H1 (cell line): Measurements from ENCODE around the gene FKBP8. TPM values are rescaled to one million over a fixed set of nuclear protein-coding genes. Genes with fewer than 3 reads are reported as not detected.
A peak's percentile ranks its signal among the peaks of the same experiment; 100 is the strongest.

Source experiments
- CTCF ChIA-PET: fragments of 300-600 bp; sonication (Branson Sonifier 250); formaldehyde crosslinking; loops from one replicate; lab custom pipeline; 2021; ENCODE audit not compliant: partially characterized antibody; lab: Charles Lee
- POLR2A ChIA-PET: fragments of 300-600 bp; sonication (Branson Sonifier 250); formaldehyde crosslinking; loops from one replicate; lab custom pipeline; 2021; ENCODE audit warnings: inconsistent platforms; ENCODE audit not compliant: partially characterized antibody; lab: Charles Lee
- DNase-seq, 2 experiments: peaks; one replicate each; pipeline versions ENCODE4 v3.0.0 to v3.0.0-alpha.2; 2010 to 2022; ENCODE audit warnings: low spot score in 2 of 2, low read depth in 1 of 2, mixed read lengths in 1 of 2
- FAIRE-seq: peaks from 2 replicates; lab custom pipeline; 2011; peaks lifted over from hg19 to GRCh38; lab: Jason Lieb, UNC
- H2AFZ ChIP-seq: 2 replicates; pipeline ENCODE4 v1.8.1; 2012; ENCODE audit warnings: low read length, inconsistent platforms
- H2AK5ac ChIP-seq: 2 replicates; pipeline ENCODE4 v1.6.1; 2013; ENCODE audit warnings: low read depth, low read length
- H2BK120ac ChIP-seq: replicated peaks from 2 replicates; pipeline ENCODE3; 2013; ENCODE audit warnings: low read depth, low read length, inconsistent platforms
- H2BK12ac ChIP-seq: 2 replicates; pipeline ENCODE4 v1.6.1; 2013; ENCODE audit warnings: low read depth, low read length
- H2BK15ac ChIP-seq: 2 replicates; pipeline ENCODE4 v1.6.1; 2013; ENCODE audit warnings: low read length
- H2BK20ac ChIP-seq: 2 replicates; pipeline ENCODE4 v1.6.1; 2013; ENCODE audit warnings: low read length
- H2BK5ac ChIP-seq: 2 replicates; pipeline ENCODE4 v1.6.1; 2013; ENCODE audit warnings: low read depth, low read length
- H3K14ac ChIP-seq: 2 replicates; pipeline ENCODE4 v1.6.1; 2013; ENCODE audit warnings: inconsistent platforms; ENCODE audit not compliant: insufficient read length
- H3K18ac ChIP-seq: 2 replicates; pipeline ENCODE4 v1.6.1; 2013; ENCODE audit warnings: low read length; ENCODE audit errors: extremely low read depth
- H3K23ac ChIP-seq: 2 replicates; pipeline ENCODE4 v1.6.1; 2013; ENCODE audit warnings: inconsistent platforms; ENCODE audit not compliant: insufficient read length
- H3K23me2 ChIP-seq: 2 replicates; pipeline ENCODE4 v1.6.1; 2013; ENCODE audit warnings: low read depth, low read length
- H3K27ac ChIP-seq: 2 replicates; pipeline ENCODE4 v1.6.1; 2011; ENCODE audit warnings: low read depth, low read length, inconsistent platforms
- H3K27me3 ChIP-seq, 4 experiments: replicated peaks in 1 of 4; 1 replicate in 1 of 4; 2 replicates in 3 of 4; pipeline versions ENCODE4 v1.6.1 to v1.8.1; 2011 to 2013; ENCODE audit warnings: low read length in 3 of 4, mild to moderate bottlenecking in 3 of 4, inconsistent platforms in 2 of 4, mixed read lengths in 2 of 4, moderate library complexity in 1 of 4; ENCODE audit not compliant: control insufficient read depth in 3 of 4, insufficient read depth in 3 of 4; ENCODE audit errors: extremely low read depth in 1 of 4
- H3K36me3 ChIP-seq, 4 experiments: 2 replicates each; pipeline versions ENCODE4 v1.6.1 to v1.8.1; 2011 to 2013; ENCODE audit warnings: mild to moderate bottlenecking in 4 of 4, low read length in 3 of 4, moderate library complexity in 2 of 4, control low read depth in 1 of 4, inconsistent platforms in 1 of 4; ENCODE audit not compliant: insufficient read depth in 4 of 4, control insufficient read depth in 2 of 4
- H3K4ac ChIP-seq: replicated peaks from 2 replicates; pipeline ENCODE3; 2013; ENCODE audit warnings: low read length, low read depth, mixed read lengths, inconsistent platforms; ENCODE audit not compliant: insufficient read length
- H3K4me1 ChIP-seq, 4 experiments: replicated peaks in 1 of 4; 1 replicate in 1 of 4; 2 replicates in 3 of 4; pipeline versions ENCODE4 v1.6.1 to v1.8.1; 2011 to 2013; ENCODE audit warnings: low read length in 3 of 4, inconsistent platforms in 2 of 4, mixed read lengths in 1 of 4; ENCODE audit not compliant: insufficient read depth in 4 of 4, control insufficient read depth in 3 of 4
- H3K4me2 ChIP-seq, 2 experiments: 2 replicates each; pipeline versions ENCODE4 v1.6.1 to v1.8.1; 2011 to 2013; ENCODE audit warnings: low read depth in 2 of 2, low read length in 2 of 2, control low read depth in 1 of 2, inconsistent platforms in 1 of 2, mild to moderate bottlenecking in 1 of 2; ENCODE audit not compliant: insufficient read depth in 1 of 2
- H3K4me3 ChIP-seq, 4 experiments: fragments of 200-600, 300-600 bp in 1 of 4; sonication (generic), shearing (Covaris generic), sonication (Bioruptor Twin) in 1 of 4; 2 replicates each; pipeline versions ENCODE4 v1.5.1 to v1.8.1; 2011 to 2016; ENCODE audit warnings: low read length in 4 of 4, low read depth in 3 of 4, control low read depth in 2 of 4, inconsistent platforms in 2 of 4, mild to moderate bottlenecking in 2 of 4, mixed read lengths in 1 of 4, moderate library complexity in 1 of 4; ENCODE audit not compliant: insufficient read depth in 2 of 4; ENCODE audit errors: extremely low read depth in 1 of 4
- H3K56ac ChIP-seq: replicated peaks from 2 replicates; pipeline ENCODE3; 2013; ENCODE audit warnings: low read depth, mild to moderate bottlenecking, mixed read lengths, low read length, inconsistent platforms; ENCODE audit not compliant: insufficient read length
- H3K79me1 ChIP-seq: 2 replicates; pipeline ENCODE4 v1.6.1; 2013; ENCODE audit warnings: low read depth, low read length, control low read depth
- H3K79me2 ChIP-seq, 2 experiments: 2 replicates each; pipeline versions ENCODE4 v1.6.1 to v1.8.1; 2012 to 2013; ENCODE audit warnings: low read length in 2 of 2, mild to moderate bottlenecking in 2 of 2, inconsistent platforms in 1 of 2; ENCODE audit not compliant: insufficient read depth in 2 of 2, control insufficient read depth in 1 of 2
- H3K9ac ChIP-seq, 4 experiments: replicated peaks in 1 of 4; 1 replicate in 1 of 4; 2 replicates in 3 of 4; pipeline versions ENCODE4 v1.6.1 to v1.8.1; 2011 to 2013; ENCODE audit warnings: low read depth in 3 of 4, low read length in 3 of 4, control low read depth in 2 of 4, mild to moderate bottlenecking in 2 of 4, moderate library complexity in 2 of 4, inconsistent platforms in 1 of 4; ENCODE audit errors: extremely low read depth in 1 of 4
- H3K9me3 ChIP-seq, 2 experiments: 2 replicates each; pipeline versions ENCODE4 v1.6.1 to v1.8.1; 2012 to 2013; ENCODE audit warnings: mild to moderate bottlenecking in 2 of 2, moderate library complexity in 2 of 2, control low read depth in 1 of 2, inconsistent platforms in 1 of 2, low read depth in 1 of 2, low read length in 1 of 2, mixed read lengths in 1 of 2; ENCODE audit not compliant: insufficient read depth in 2 of 2
- H4K20me1 ChIP-seq, 2 experiments: replicated peaks in 1 of 2; 2 replicates each; pipeline versions ENCODE3 to v1.8.1; 2011 to 2013; ENCODE audit warnings: inconsistent platforms in 2 of 2, low read length in 2 of 2, mild to moderate bottlenecking in 1 of 2; ENCODE audit not compliant: insufficient read depth in 2 of 2, control insufficient read depth in 1 of 2
- H4K5ac ChIP-seq: 2 replicates; pipeline ENCODE4 v1.6.1; 2013; ENCODE audit warnings: low read length, low read depth, mixed read lengths, inconsistent platforms; ENCODE audit not compliant: insufficient read length
- H4K8ac ChIP-seq: 2 replicates; pipeline ENCODE4 v1.8.0; 2013; ENCODE audit warnings: mild to moderate bottlenecking, moderate library complexity, low read length, inconsistent platforms; ENCODE audit not compliant: insufficient read depth; ENCODE audit errors: extremely low read depth
- H4K91ac ChIP-seq: replicated peaks from 2 replicates; pipeline ENCODE3; 2013; ENCODE audit warnings: low read length, mixed read lengths, inconsistent platforms; ENCODE audit not compliant: insufficient read length
- RAD21 ChIP-seq, 2 experiments: IDR thresholded peaks in 1 of 2; conservative IDR thresholded peaks in 1 of 2; 2 replicates each; pipeline ENCODE4 v1.6.1; 2011; ENCODE audit warnings: low read depth in 2 of 2, low read length in 2 of 2, improper control_type of control experiment in 1 of 2, inconsistent platforms in 1 of 2, mild to moderate bottlenecking in 1 of 2, moderate library complexity in 1 of 2
- RNF2 ChIP-seq: fragments of 200-900, 300-1000 bp; sonication (generic); IDR thresholded peaks from 2 replicates; pipeline ENCODE4 v1.7.1; 2016; ENCODE audit warnings: borderline replicate concordance, low read depth, mild to moderate bottlenecking, antibody characterized with exemption, low read length; ENCODE audit not compliant: poor library complexity, severe bottlenecking; ENCODE audit errors: missing control alignments
- TAF1 ChIP-seq: IDR thresholded peaks from 2 replicates; pipeline ENCODE4 v1.6.1; 2011; ENCODE audit warnings: mild to moderate bottlenecking, low read depth, low read length
- WGBS, 2 experiments: shearing (Covaris generic) in 1 of 2; methylation state at CpG; one replicate each; pipeline versions ENCODE4 v1.1.6 to v1.1.7; 2013 to 2015; ENCODE audit warnings: low lambda C conversion rate in 2 of 2, mixed read lengths in 2 of 2, inconsistent platforms in 1 of 2, low coverage in 1 of 2, missing lambda C conversion rate in 1 of 2; ENCODE audit not compliant: insufficient replicate concordance in 2 of 2, insufficient coverage in 1 of 2, insufficient read length in 1 of 2; ENCODE audit errors: extremely low coverage in 1 of 2, missing lambda C conversion rate in 1 of 2; 5-methylcytosine and 5-hydroxymethylcytosine counted together
- polyA plus RNA-seq, 7 experiments: library from polyadenylated mRNA; depleted of rRNA in 3 of 7; stranded (reverse) in 5 of 7; unstranded in 2 of 7; fragments of >200 nt in 5 of 7; fragments of 200-250 nt in 2 of 7; gene quantifications; 1 replicate in 5 of 7; 2 replicates in 1 of 7; 4 replicates in 1 of 7; pipeline versions ENCODE4 v1.2.1 to v1.2.3, GENCODE V29; 2011 to 2013; ENCODE audit warnings: missing spikeins in 2 of 7, mixed read lengths in 2 of 7
- total RNA-seq: library from RNA; stranded (reverse); fragmentation: NEBNext Ultra II Directional; extraction: Animal tissue kit (Norgen Biotek cat#: 25700); gene quantifications from 2 replicates; pipeline ENCODE4 v1.2.1, GENCODE V29; 2021
- TF ChIP-seq, protein P1 (sequence below), 3 experiments: IDR thresholded peaks; 1 replicate in 2 of 3; 2 replicates in 1 of 3; pipeline versions ENCODE4 v1.5.1 to v1.6.1; 2011; ENCODE audit warnings: low read length in 3 of 3, mild to moderate bottlenecking in 3 of 3, inconsistent platforms in 2 of 3, low read depth in 1 of 3, moderate library complexity in 1 of 3; ENCODE audit not compliant: insufficient read depth in 1 of 3; ENCODE audit errors: control extremely low read depth in 1 of 3

The FKBP8 gene
- total and polyA plus RNA-seq, 2 of the 8 experiments (the other 6 are each of a cell fraction or from before 2014, with no cell fraction given), result 264 to 309 TPM

GRCh38 chr19:18484992-18485391 lies 58.4 kb downstream of the FKBP8 start:
- Histone ChIP-seq H3K27me3 (no peaks in the 10 kb centered on the region), H4K20me1 (peaks cover 7 to 28% of the 10 kb centered on the region in 2 experiments), H3K23ac (no peak overlapping the region), H4K91ac (no peak overlapping the region), H3K18ac (peak overlapping the region; percentile 32; the same call in 1 of the 2 replicates), H3K9me3 (no peaks in the 10 kb centered on the region), H3K4me2 (no peak overlapping the region), H3K4me1 (peaks cover 0 to 16% (median 8%) of the 10 kb centered on the region in 4 experiments; a peak in 5 of 7 replicates), H2BK15ac (no peak overlapping the region), H4K5ac (no peak overlapping the region), H2BK12ac (0 out of 2 replicates have a peak overlapping the region, but pooled peaks have one; percentile 17), H2BK5ac (no peak overlapping the region), H3K56ac (no peak overlapping the region), H3K14ac (no peak overlapping the region), H3K4me3 (no peak overlapping the region), H3K79me2 (peaks cover 0 to 29% of the 10 kb centered on the region in 2 experiments; a peak in 1 of 4 replicates), H2AK5ac (peak overlapping the region; percentile 34; the same call in 1 of the 2 replicates), H3K36me3 (no peaks in the 10 kb centered on the region), H3K27ac (no peak overlapping the region), H2BK20ac (no peak overlapping the region), H3K9ac (no peak overlapping the region), H3K79me1 (peaks cover 36% of the 10 kb centered on the region), H2BK120ac (no peak overlapping the region), H3K23me2 (0 out of 2 replicates have a peak, but pooled peaks cover 4% of the 10 kb centered on the region), H3K4ac (peak overlapping the region; percentile 45), H4K8ac (no peak overlapping the region; the same call in 1 of the 2 replicates), H2AFZ (no peak overlapping the region)
- 79% methylated on average over 5 of the region's 5 CpGs; no CpG with 5 or more reads in 1 of the 2 experiments for WGBS, 2 experiments
- CTCF ChIA-PET, result interaction anchor here (0.5 to 18.5 kb wide), 18 partner anchors 10 to 635 kb away, joined by 3 to 458 read pairs (median 4); partner anchors contain the start of gene ELL
- no peak for FAIRE-seq
- TF ChIP-seq, protein P1, sequence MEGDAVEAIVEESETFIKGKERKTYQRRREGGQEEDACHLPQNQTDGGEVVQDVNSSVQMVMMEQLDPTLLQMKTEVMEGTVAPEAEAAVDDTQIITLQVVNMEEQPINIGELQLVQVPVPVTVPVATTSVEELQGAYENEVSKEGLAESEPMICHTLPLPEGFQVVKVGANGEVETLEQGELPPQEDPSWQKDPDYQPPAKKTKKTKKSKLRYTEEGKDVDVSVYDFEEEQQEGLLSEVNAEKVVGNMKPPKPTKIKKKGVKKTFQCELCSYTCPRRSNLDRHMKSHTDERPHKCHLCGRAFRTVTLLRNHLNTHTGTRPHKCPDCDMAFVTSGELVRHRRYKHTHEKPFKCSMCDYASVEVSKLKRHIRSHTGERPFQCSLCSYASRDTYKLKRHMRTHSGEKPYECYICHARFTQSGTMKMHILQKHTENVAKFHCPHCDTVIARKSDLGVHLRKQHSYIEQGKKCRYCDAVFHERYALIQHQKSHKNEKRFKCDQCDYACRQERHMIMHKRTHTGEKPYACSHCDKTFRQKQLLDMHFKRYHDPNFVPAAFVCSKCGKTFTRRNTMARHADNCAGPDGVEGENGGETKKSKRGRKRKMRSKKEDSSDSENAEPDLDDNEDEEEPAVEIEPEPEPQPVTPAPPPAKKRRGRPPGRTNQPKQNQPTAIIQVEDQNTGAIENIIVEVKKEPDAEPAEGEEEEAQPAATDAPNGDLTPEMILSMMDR (IDR thresholded peaks at IDR 0.05; ENCODE audit: control extremely low read depth in 1 of 3, insufficient read depth in 1 of 3, low read depth in 1 of 3, low read length in 3 of 3), result peak; percentile 22 to 38 (median 23)
- TF ChIP-seq RAD21 (IDR thresholded peaks at IDR 0.05 in 1 of 2, conservative IDR thresholded peaks at IDR 0.05 in 1 of 2; ENCODE audit: low read depth in 2 of 2, low read length in 2 of 2), result peak in 1 of 2 experiments; percentile 18; a peak in 1 of 4 replicates
- TF ChIP-seq TAF1, result no peak
- TF ChIP-seq RNF2, result no peak
- POLR2A ChIA-PET, result interaction anchor here (0.7 to 1.1 kb wide), 2 partner anchors 8 to 188 kb away, joined by 3 read pairs; no protein-coding TSS in a partner anchor
- DNase-seq, result no peak
